Activated CD4-positive, alpha-beta T cell treated with anti-CD3 and anti-CD28 coated beads, Interleukin-2, amount 10 ng/mL, durations not matched to agents 24 days and 14 days (primary cell): Measurements from ENCODE around the gene NXT1. TPM values are rescaled to one million over a fixed set of nuclear protein-coding genes. Genes with fewer than 3 reads are reported as not detected.

ENCODE experiments used
- DNase-seq: peaks from one replicate; pipeline ENCODE4 v3.0.0; 2022
- H3K27ac Mint-ChIP-seq: one replicate; pipeline ENCODE4 v1.8.0; 2022; ENCODE audit warnings: mild to moderate bottlenecking, mixed read lengths
- H3K27me3 Mint-ChIP-seq: one replicate; pipeline ENCODE4 v1.8.0; 2022; ENCODE audit warnings: mixed read lengths
- H3K36me3 Mint-ChIP-seq: one replicate; pipeline ENCODE4 v1.8.0; 2022; ENCODE audit warnings: low read depth, mild to moderate bottlenecking, mixed read lengths
- H3K4me1 Mint-ChIP-seq: one replicate; pipeline ENCODE4 v1.8.0; 2021; ENCODE audit warnings: mixed read lengths
- H3K4me3 Mint-ChIP-seq: one replicate; pipeline ENCODE4 v1.8.0; 2022; ENCODE audit warnings: mild to moderate bottlenecking, moderate library complexity, mixed read lengths
- H3K9me3 Mint-ChIP-seq: one replicate; pipeline ENCODE4 v1.8.0; 2021; ENCODE audit warnings: mixed read lengths
- intact Hi-C: fragments of 100-400 bp; cut with micrococcal nuclease; formaldehyde crosslinking; loops from one replicate; pipeline ENCODE4 v1.15.1; 2023
- total RNA-seq: library from RNA; stranded (reverse); gene quantifications from 2 replicates; pipeline ENCODE4 v1.2.3, GENCODE V29; 2022

NXT1 gene
- total RNA-seq, 1 donor from 2014 or later, result 59.9 TPM

DNA sequence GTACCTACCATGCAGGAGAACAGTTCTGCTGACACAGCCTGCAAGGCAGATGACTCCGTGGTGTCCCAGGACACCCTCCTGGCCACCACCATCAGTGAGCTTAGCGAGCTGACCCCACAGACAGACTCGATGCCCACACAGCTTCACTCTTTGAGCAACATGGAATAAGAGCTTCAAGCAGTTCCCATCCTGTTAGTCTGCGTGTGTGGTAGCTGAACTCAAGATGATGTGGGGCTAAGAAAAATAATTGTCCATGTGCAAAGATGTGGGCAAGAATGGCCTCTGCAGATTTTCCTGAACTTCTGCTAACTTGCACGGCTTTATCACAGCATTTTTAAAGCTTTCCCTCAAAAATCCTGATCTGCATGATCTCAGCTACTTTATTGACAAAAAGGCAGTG, 19.7 kb downstream of the NXT1 start:
- Mint-ChIP-seq H3K4me1 (peaks cover 18% of the 10 kb centered on the region), H3K27me3 (no peaks in the 10 kb centered on the region), H3K4me3 (no peak overlapping the region), H3K27ac (no peak overlapping the region), H3K9me3 (no peaks in the 10 kb centered on the region), H3K36me3 (peaks cover 66% of the 10 kb centered on the region)
- intact Hi-C loops, result no loop called here
- no peak for DNase-seq

DNA sequence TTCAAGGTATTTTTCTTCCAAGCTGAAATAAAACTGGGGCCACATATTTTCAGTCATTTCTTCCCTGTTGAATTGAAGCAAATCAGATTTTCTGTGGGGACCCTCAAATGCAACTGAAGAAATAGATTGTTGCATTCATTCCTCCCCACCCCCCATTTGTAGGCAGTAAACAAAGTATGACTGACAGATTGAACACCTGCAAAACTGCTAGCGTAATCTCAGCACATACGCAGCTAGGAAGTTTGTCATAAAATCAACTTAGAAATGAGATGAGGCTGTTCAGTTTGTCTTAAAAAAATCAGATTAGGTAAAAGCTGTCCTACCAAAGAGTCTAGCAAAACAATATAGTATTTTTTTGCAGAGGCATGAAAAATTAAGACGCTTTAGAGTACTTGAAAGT, 20.3 kb downstream of the NXT1 start:
- Mint-ChIP-seq H3K4me3 (no peak overlapping the region), H3K27ac (peak overlapping the region; percentile 37), H3K4me1 (peaks cover 23% of the 10 kb centered on the region), H3K9me3 (no peaks in the 10 kb centered on the region), H3K27me3 (no peaks in the 10 kb centered on the region), H3K36me3 (peaks cover 71% of the 10 kb centered on the region)
- DNase-seq, result no peak
- intact Hi-C loops, result no loop called here

DNA sequence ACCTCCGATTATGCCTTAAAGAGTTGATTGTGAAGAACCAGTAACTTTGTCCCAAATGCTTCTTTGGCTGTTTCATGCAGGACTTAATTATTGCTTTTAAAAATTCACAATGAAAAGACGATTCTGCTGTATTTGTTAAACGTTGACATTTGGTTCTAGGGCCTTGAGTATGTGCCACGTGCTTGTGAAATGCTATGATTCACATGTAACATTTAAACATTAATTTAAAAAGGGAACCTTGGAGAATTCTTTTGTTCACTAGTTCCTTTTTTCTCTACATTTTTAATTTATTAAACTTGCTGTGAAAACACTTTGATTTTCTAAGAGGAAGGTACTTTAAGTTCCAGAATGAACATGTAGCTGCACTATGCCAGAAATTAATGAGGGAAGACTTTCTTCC, 20.9 kb downstream of the NXT1 start:
- H3K9me3 Mint-ChIP-seq, result no peaks in the 10 kb centered on the region
- no peak overlapping the region for H3K27ac Mint-ChIP-seq
- peaks cover 20% of the 10 kb centered on the region for H3K4me1 Mint-ChIP-seq
- no peak overlapping the region for H3K4me3 Mint-ChIP-seq
- intact Hi-C loops, result no loop called here
- H3K27me3 Mint-ChIP-seq, result no peaks in the 10 kb centered on the region
- H3K36me3 Mint-ChIP-seq, result peaks cover 71% of the 10 kb centered on the region
- DNase-seq, result no peak

DNA sequence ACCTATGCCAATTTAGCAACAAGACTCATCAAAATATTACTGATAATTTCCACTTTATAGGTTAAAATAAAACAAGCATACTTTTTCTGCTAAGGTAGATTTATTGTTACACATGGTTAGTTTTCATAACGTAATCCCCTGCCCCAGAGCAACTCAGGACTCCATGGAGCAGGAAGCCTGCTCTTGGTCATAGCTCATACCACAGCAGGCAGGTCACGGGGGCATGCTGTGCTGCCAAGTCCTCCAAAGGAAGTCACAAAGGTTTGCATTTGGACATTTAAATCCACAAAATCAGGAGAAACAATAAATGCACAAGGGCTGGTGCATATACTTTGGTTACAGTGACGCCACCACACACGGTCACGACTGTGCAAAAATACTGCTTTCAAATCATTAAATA, 23.9 kb downstream of the NXT1 start:
- DNase-seq, result no peak
- H3K4me3 Mint-ChIP-seq, result no peak overlapping the region
- no peaks in the 10 kb centered on the region for H3K27me3 Mint-ChIP-seq
- H3K9me3 Mint-ChIP-seq, result no peaks in the 10 kb centered on the region
- intact Hi-C loops, result no loop called here
- H3K4me1 Mint-ChIP-seq, result peaks cover 7% of the 10 kb centered on the region
- peaks cover 69% of the 10 kb centered on the region for H3K36me3 Mint-ChIP-seq
- H3K27ac Mint-ChIP-seq, result no peak overlapping the region

DNA sequence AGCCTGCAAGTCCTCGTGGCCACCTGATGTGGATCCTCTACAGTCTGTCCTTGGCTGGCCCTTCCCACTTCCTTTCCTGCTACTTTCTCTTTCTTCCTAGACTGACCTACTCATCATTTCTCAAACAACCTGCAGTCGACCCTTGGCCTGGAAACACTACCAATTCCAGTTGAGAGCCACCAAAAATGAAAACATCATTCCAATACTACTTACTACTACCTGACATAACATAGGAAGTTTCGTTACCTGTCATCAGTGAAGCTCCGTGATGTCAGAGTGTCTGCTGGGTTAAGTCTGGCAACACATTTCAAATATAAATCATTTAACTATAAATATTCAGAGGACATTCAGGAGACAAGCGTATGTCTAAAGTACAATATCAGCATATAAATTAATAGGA, 25.2 kb downstream of the NXT1 start:
- Mint-ChIP-seq H3K4me1 (peaks cover 7% of the 10 kb centered on the region), H3K27ac (no peak overlapping the region), H3K4me3 (no peak overlapping the region), H3K9me3 (no peaks in the 10 kb centered on the region), H3K27me3 (no peaks in the 10 kb centered on the region), H3K36me3 (peaks cover 63% of the 10 kb centered on the region)
- no peak for DNase-seq
- intact Hi-C loops, result no loop called here

DNA sequence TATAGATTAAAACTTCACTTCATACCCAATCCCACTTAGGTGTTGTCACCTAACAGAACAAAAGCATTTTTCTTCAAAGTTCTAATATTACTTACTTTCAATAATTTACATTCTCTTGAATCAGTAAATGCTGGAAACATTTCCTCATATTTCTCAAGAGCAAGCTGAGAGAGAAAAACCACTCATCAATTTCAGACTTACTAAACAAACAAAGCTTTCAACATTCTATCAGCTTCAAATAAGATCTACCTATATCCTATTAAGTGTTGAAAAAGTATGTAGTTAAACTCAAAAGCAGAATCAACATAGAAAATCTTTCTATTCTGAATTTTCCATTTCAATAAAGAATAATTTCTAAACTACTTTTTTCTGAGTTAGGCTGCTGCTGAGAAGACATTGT, 29.2 kb downstream of the NXT1 start:
- no peak for DNase-seq
- peaks cover 59% of the 10 kb centered on the region for H3K36me3 Mint-ChIP-seq
- no peaks in the 10 kb centered on the region for H3K9me3 Mint-ChIP-seq
- intact Hi-C loops, result no loop called here
- H3K27me3 Mint-ChIP-seq, result no peaks in the 10 kb centered on the region
- H3K4me1 Mint-ChIP-seq, result peaks cover 17% of the 10 kb centered on the region
- no peak overlapping the region for H3K4me3 Mint-ChIP-seq
- no peak overlapping the region for H3K27ac Mint-ChIP-seq

DNA sequence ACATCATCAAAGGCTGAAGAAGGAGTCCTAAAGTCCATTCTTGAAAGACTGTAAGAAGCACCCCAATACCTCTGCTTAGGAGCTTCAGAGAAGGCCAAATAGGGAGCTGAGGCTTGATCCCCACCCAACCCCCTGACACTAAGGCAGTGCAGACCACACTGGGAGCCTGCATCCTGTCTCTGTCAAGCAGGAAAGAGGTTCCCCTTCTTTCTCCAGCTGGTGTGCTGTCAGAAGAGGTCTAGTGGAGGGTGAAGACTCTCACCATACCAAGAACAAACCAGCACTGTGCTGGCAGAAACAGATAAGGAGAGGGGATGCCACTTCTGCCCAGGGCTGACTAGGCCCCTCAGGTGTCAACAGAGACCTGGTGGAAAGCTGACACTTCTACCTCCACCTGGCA, 31.3 kb downstream of the NXT1 start:
- H3K9me3 Mint-ChIP-seq, result peaks cover 4% of the 10 kb centered on the region
- peaks cover 12% of the 10 kb centered on the region for H3K4me1 Mint-ChIP-seq
- H3K27ac Mint-ChIP-seq, result no peak overlapping the region
- intact Hi-C loops, result no loop called here
- H3K36me3 Mint-ChIP-seq, result peaks cover 57% of the 10 kb centered on the region
- no peak for DNase-seq
- no peak overlapping the region for H3K4me3 Mint-ChIP-seq
- H3K27me3 Mint-ChIP-seq, result no peaks in the 10 kb centered on the region

DNA sequence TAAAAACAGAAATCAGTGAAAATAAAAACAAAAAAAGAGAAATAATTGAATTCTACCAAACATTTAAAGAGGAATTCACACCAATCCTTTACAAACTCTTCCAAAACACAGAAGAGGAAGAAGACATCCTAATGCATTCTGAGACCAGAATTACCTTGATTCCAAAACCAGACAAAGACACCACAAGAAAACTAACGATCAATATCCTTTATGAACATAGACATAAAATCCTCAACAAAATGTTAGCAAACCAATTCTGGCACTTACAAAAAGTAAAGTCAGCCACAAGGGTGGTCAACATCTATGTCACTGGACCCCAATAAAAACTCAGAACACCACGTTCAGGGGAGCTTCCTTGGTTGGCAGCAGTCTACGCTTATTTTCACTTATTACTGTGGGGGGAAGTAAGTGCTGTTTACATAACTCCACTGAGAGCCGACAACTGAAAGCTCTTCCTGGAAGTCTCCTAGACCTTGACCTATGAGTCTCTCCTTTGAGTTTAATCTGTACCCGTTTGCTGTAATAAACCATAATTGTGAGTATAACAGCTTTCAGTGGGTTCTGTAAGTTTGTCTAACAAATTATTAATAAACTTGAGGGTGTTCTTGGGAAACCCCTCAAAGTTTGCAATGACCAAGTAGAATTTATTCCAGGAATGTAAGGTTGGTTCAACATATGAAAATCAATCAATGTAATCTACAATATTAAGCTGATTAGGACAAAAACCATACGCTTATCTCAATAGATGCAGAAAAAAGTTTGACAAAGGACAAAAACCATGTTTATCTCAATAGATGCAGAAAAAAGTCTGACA, 35.9 kb downstream of the NXT1 start:
- intact Hi-C loops, result no loop called here
- H3K9me3 Mint-ChIP-seq, result peaks cover 4% of the 10 kb centered on the region

DNA sequence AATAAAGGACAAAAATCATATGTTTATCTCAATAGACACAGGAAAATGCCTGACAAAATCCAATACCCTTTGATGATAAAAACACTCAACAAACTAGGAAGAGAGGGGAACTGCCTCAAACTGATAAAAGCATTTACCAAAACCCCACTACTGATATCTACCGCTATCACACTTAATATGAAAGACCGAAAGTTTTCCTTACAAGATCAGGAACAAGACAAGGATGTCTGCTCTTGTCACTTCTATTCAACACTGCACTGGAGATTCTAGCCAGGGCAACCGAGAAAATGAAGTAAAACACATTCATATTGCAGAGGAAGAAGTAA, 36.5 kb downstream of the NXT1 start:
- Mint-ChIP-seq H3K4me3 (no peak overlapping the region), H3K4me1 (peaks cover 15% of the 10 kb centered on the region), H3K36me3 (peaks cover 63% of the 10 kb centered on the region), H3K27me3 (no peaks in the 10 kb centered on the region), H3K27ac (no peak overlapping the region), H3K9me3 (peaks cover 4% of the 10 kb centered on the region)
- DNase-seq, result no peak
- intact Hi-C loops, result no loop called here

More for the DNA sequence above, 35.9 kb downstream of the NXT1 start:
- Mint-ChIP-seq H3K27me3 (no peaks in the 10 kb centered on the region), H3K27ac (no peak overlapping the region), H3K4me1 (peaks cover 19% of the 10 kb centered on the region), H3K36me3 (peaks cover 63% of the 10 kb centered on the region), H3K4me3 (no peak overlapping the region)
- no peak for DNase-seq

DNA sequence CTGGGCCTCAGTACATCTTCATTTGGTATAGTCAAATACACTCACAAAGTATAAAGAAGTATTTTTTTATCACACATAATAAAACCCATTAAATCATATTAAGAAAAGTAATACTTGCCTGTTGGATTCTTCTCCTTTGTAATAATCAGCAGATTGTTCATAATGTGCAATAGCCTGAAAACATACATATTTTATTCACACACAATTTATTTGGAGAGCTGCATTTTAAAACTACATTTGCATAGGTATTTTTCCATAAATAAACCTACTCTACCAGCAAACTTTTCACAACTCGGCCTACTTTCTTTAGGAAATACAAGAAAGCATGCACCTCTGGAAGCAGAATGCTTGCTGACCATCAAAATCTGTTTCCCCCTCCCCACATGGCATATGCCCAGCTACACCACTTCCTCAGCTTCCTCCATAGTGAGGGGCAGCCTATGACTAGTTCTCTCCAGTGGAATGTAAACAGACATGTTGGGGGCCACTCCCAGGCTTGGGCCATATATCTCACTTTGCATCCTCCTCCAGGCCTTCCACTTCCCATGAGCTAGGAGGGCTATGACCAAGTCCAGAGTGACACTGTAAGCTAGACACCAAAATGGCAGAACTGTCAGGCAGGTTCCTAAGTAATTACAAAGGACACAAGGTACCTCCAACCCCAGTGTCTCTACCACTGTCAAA, 39.6 kb downstream of the NXT1 start:
- no peak overlapping the region for H3K27ac Mint-ChIP-seq
- no peak for DNase-seq
- peaks cover 4% of the 10 kb centered on the region for H3K9me3 Mint-ChIP-seq
- peaks cover 65% of the 10 kb centered on the region for H3K36me3 Mint-ChIP-seq
- H3K4me3 Mint-ChIP-seq, result no peak overlapping the region
- H3K27me3 Mint-ChIP-seq, result no peaks in the 10 kb centered on the region
- H3K4me1 Mint-ChIP-seq, result peaks cover 20% of the 10 kb centered on the region
- intact Hi-C loops, result no loop called here

DNA sequence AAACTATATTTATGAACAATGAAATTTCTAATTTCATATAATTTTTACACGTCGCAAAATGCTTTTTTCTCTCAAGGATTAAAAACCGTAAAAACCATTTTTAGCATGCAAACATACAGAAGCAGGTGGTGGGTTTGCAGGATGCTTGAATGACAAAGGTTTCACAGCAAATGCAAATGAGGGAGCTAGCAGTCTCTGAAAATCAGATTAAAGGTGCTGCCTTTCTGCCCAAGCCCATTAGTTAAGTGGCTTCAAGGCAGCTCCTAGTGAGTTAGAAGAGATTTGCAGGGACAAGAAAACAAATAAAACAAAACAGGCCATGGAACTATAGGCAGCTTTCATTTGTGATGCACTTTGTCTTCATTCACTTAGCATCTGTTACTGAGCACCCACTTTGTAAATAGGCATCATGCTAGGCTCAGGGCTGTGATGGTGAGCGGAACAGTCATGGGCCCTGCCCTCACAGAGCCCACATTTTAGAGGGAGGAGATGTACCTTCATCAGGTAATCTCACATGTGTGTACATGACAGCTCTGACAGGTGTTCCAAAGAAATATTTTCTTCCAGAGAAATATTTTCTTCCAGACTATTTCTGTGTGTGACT, 41.2 kb downstream of the NXT1 start:
- Mint-ChIP-seq H3K36me3 (peaks cover 53% of the 10 kb centered on the region), H3K27me3 (no peaks in the 10 kb centered on the region), H3K4me1 (peaks cover 19% of the 10 kb centered on the region), H3K4me3 (no peak overlapping the region), H3K9me3 (no peaks in the 10 kb centered on the region), H3K27ac (no peak overlapping the region)
- DNase-seq, result no peak
- intact Hi-C loops, result no loop called here

DNA sequence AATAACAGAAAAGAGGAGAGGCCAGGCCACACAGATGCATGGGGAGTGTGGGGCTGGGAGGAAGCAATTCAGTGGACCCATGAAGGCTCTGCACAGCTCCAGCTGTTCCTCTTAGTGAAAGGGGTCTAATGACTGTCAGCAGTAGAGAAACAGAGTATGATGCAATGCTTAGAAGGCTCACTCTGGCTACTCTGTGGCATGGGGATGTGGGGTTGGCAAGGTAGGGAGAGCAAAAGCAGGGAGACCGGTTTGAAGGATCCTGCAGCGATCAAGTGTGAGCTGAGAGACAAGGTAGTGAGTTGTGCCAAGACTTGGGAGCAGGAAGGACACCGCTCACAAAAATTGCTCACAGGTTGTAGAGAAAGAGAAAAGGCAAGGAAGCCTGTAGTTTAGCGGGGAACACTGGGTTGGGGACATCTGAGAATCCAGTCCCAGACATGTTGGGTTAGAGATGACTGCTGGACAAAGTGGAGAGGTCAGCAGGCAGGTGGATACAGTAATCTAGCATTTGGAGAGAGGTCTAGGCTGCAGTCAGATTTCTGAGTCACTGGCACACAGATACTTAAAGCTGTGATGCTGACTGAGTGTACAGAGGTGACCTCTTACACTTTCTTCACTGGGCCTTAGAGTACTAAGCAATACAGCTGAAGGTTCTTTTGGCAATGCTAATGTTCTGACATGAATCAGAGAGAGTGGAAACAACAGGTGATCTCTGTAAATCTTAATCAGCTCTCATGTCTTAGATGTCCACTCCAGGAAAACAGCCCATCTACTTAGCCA, 43.6 kb downstream of the NXT1 start:
- H3K9me3 Mint-ChIP-seq, result no peaks in the 10 kb centered on the region
- intact Hi-C loops, result no loop called here
- H3K4me1 Mint-ChIP-seq, result peaks cover 32% of the 10 kb centered on the region
- no peak overlapping the region for H3K4me3 Mint-ChIP-seq
- peak; percentile 51 for DNase-seq
- peaks cover 46% of the 10 kb centered on the region for H3K36me3 Mint-ChIP-seq
- H3K27me3 Mint-ChIP-seq, result no peaks in the 10 kb centered on the region
- peak overlapping the region; percentile 67 for H3K27ac Mint-ChIP-seq

DNA sequence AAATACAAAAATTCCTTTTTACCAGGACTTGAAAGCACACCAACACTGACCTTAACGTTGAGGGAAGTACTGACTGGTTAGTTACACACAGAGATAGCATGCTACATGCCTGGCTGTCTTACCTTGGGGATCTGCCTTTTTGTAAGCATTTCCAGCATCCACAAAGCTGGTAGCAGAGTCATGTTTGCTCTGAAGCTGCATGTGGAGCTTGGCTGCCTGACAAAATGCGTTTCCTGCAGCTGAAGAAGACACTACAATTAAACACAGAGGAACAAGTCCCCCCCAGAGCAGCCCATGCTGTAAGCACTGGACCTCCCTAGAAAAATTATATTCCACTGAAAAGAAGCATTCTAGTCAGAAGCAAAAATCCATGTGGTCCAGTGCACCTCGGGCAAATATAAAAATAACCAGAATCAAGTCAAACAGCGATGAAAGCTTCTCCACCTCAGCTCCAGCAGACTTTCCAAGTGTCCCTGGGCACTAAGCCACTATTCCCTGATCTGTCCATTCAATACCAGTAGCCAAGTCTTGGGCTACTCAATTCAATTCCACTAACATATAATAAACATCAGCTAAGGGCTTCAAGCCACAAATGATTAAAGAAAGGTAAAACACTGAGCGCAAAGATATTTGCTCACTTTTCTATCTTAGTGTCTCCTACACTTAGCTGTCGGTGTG, 46.5 kb downstream of the NXT1 start:
- intact Hi-C loops, result no loop called here
- peaks cover 45% of the 10 kb centered on the region for H3K36me3 Mint-ChIP-seq
- peaks cover 46% of the 10 kb centered on the region for H3K4me1 Mint-ChIP-seq

More for the DNA sequence above, 46.5 kb downstream of the NXT1 start:
- DNase-seq, result peak; percentile 44
- Mint-ChIP-seq H3K9me3 (no peaks in the 10 kb centered on the region), H3K27me3 (no peaks in the 10 kb centered on the region), H3K4me3 (no peak overlapping the region), H3K27ac (no peak overlapping the region)
